ENCODE measurements around the gene C4orf50.

DNA sequence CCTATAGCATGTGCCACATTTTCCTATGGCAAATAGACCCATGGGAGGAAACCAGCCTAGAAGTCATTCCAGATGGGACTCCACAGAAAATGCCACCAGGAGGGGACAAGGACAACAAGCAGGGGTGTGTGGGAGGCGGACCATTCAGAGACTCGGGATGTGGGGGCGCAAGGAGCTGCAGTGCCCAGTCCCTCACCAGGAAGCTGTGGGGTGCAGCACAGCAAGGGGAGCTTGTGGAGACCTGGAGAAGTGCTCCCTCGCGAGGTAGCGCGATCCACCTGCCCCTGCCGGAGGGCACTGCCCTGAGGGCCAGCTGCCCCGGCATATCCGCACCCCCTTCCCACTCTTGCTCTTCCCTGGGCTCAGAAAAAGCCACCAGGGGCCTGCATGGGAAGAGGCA is 45.5 kb upstream of the C4orf50 start:
- TF ChIP-seq EZH2 (IDR thresholded peaks at IDR 0.05; ENCODE audit: borderline replicate concordance, insufficient read depth, low read length, poor library complexity, severe bottlenecking) = no peak
- TF ChIP-seq EP300 (conservative IDR thresholded peaks at IDR 0.05; ENCODE audit: poor library complexity, severe bottlenecking) = no peak
- TF ChIP-seq, protein P1, sequence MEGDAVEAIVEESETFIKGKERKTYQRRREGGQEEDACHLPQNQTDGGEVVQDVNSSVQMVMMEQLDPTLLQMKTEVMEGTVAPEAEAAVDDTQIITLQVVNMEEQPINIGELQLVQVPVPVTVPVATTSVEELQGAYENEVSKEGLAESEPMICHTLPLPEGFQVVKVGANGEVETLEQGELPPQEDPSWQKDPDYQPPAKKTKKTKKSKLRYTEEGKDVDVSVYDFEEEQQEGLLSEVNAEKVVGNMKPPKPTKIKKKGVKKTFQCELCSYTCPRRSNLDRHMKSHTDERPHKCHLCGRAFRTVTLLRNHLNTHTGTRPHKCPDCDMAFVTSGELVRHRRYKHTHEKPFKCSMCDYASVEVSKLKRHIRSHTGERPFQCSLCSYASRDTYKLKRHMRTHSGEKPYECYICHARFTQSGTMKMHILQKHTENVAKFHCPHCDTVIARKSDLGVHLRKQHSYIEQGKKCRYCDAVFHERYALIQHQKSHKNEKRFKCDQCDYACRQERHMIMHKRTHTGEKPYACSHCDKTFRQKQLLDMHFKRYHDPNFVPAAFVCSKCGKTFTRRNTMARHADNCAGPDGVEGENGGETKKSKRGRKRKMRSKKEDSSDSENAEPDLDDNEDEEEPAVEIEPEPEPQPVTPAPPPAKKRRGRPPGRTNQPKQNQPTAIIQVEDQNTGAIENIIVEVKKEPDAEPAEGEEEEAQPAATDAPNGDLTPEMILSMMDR (IDR thresholded peaks at IDR 0.05; ENCODE audit: poor library complexity, severe bottlenecking) = no peak
